ENCODE measurements around the gene UNC93A.

GRCh38 chr6:167347226-167347625, 56.1 kb downstream of the UNC93A start:
- no peak for TF ChIP-seq FOXA1 (IDR thresholded peaks at IDR 0.05)
- TF ChIP-seq L3MBTL2 (conservative IDR thresholded peaks at IDR 0.05), result no peak

All from HEK293T (cell line).